Naive B cell (primary cell): ENCODE results near the gene TUBA3E. TPM values are rescaled to one million over a fixed set of nuclear protein-coding genes. Genes with fewer than 3 reads are reported as not detected.
"Not testable (repeated sequence)": the region's sequence is repeated elsewhere in the genome, so short reads cannot be mapped to it uniquely, and the experiment has no call there.

Experiments used
- ATAC-seq, 2 donors: fragments of 150-1000 bp; cut with Tn5 transposase; 2 replicates each; pipeline ENCODE4 v1.10.0; 2021; ENCODE audit warnings: low read depth in 2 of 2, mild to moderate bottlenecking in 2 of 2, moderate library complexity in 2 of 2
- DNase-seq: peaks from one replicate; pipeline ENCODE4 v3.0.0; 2022
- H3K27ac Mint-ChIP-seq, 6 donors: one replicate each; pipeline ENCODE4 v1.8.0; 2020 to 2022; ENCODE audit warnings: mild to moderate bottlenecking in 6 of 6, mixed read lengths in 6 of 6, moderate library complexity in 5 of 6, inconsistent platforms in 2 of 6
- H3K27me3 Mint-ChIP-seq, 3 donors: one replicate each; pipeline ENCODE4 v1.8.0; 2021 to 2022; ENCODE audit warnings: mixed read lengths in 3 of 3, mild to moderate bottlenecking in 1 of 3
- H3K36me3 Mint-ChIP-seq, 2 donors: one replicate each; pipeline ENCODE4 v1.8.0; 2020 to 2022; ENCODE audit warnings: mixed read lengths in 2 of 2, inconsistent platforms in 1 of 2, mild to moderate bottlenecking in 1 of 2
- H3K4me1 Mint-ChIP-seq, 3 donors: one replicate each; pipeline ENCODE4 v1.8.0; 2020 to 2022; ENCODE audit warnings: mixed read lengths in 3 of 3, inconsistent platforms in 1 of 3, mild to moderate bottlenecking in 1 of 3, moderate library complexity in 1 of 3
- H3K4me3 Mint-ChIP-seq, 8 donors: one replicate each; pipeline ENCODE4 v1.8.0; 2020 to 2022; ENCODE audit warnings: mild to moderate bottlenecking in 8 of 8, mixed read lengths in 8 of 8, moderate library complexity in 8 of 8, inconsistent platforms in 2 of 8
- H3K9me3 Mint-ChIP-seq, 7 donors: one replicate each; pipeline ENCODE4 v1.8.0; 2020 to 2022; ENCODE audit warnings: mixed read lengths in 7 of 7, mild to moderate bottlenecking in 5 of 7, inconsistent platforms in 2 of 7, moderate library complexity in 1 of 7
- polyA plus RNA-seq, 6 donors: library from polyadenylated mRNA; unstranded; fragments of 300-500 nt; fragmentation: Illumina TruSeq; gene quantifications; one replicate each; pipeline ENCODE4 v1.2.3, GENCODE V29; 2021; ENCODE audit warnings: low read depth in 6 of 6

Gene TUBA3E
- polyA plus RNA-seq, 6 donors from 2014 or later = not detected

DNA sequence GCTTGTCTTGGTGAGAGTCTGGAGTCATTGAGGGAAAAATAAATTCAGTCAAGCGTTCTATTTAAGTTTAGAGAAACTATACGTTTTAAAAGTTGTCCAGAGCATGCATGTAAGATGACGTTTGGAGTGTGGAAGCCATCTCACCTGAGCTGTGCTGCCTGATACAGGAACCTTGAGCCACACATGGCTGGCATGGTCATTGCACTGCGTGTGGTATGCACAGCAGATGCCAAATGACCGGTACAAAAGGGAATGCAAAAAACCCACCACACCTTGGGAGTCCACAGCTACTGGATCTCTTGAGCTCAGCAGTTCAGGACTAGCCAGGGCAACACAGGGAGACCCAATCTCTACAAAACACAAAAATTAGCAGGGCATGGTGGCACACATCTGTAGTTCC, 11.8 kb downstream of the TUBA3E start:
- ATAC-seq (no peak), DNase-seq (no peak)
- H3K4me1 Mint-ChIP-seq = peaks cover 15 to 23% (median 20%) of the 10 kb centered on the region in 3 donors
- H3K27ac Mint-ChIP-seq = peak overlapping the region in 1 of 6 donors; percentile 19
- H3K4me3 Mint-ChIP-seq = no peak overlapping the region
- H3K27me3 Mint-ChIP-seq = no peaks in the 10 kb centered on the region
- H3K9me3 Mint-ChIP-seq = no peaks in the 10 kb centered on the region
- peaks cover 0 to 4% of the 10 kb centered on the region in 2 donors for H3K36me3 Mint-ChIP-seq

- H3K9me3 Mint-ChIP-seq = no peaks in the 10 kb centered on the region
- ATAC-seq (no peak), DNase-seq (no peak)
- no peaks in the 10 kb centered on the region for H3K27me3 Mint-ChIP-seq
- H3K27ac Mint-ChIP-seq = peak overlapping the region in 2 of 6 donors; percentile 10 to 11
- H3K4me1 Mint-ChIP-seq = peaks cover 15 to 28% (median 22%) of the 10 kb centered on the region in 3 donors
- no peaks in the 10 kb centered on the region for H3K36me3 Mint-ChIP-seq
- H3K4me3 Mint-ChIP-seq = peak overlapping the region in 3 of 8 donors; percentile 6 to 41 (median 25)
Measured at GRCh38 chr2:130185896-130186295, 12.3 kb downstream of the TUBA3E start.

GRCh38 chr2:130185436-130185835, 12.8 kb downstream of the TUBA3E start:
- peak overlapping the region in 3 of 8 donors; percentile 25 to 84 (median 41) for H3K4me3 Mint-ChIP-seq
- peak overlapping the region in 1 of 6 donors; percentile 11 for H3K27ac Mint-ChIP-seq
- DNase-seq (no peak), ATAC-seq (no peak)
- peaks cover 15 to 33% (median 27%) of the 10 kb centered on the region in 3 donors for H3K4me1 Mint-ChIP-seq
- no peaks in the 10 kb centered on the region for H3K9me3 Mint-ChIP-seq
- H3K36me3 Mint-ChIP-seq = no peaks in the 10 kb centered on the region
- no peaks in the 10 kb centered on the region for H3K27me3 Mint-ChIP-seq

GRCh38 chr2:130183512-130184373, 14.5 kb downstream of the TUBA3E start:
- H3K36me3 Mint-ChIP-seq = no peaks in the 10 kb centered on the region
- H3K27me3 Mint-ChIP-seq = no peaks in the 10 kb centered on the region
- peak overlapping the region in 4 of 6 donors; percentile 29 to 71 (median 46) for H3K27ac Mint-ChIP-seq
- no peaks in the 10 kb centered on the region for H3K9me3 Mint-ChIP-seq
- DNase-seq (no peak), ATAC-seq (no peak)
- H3K4me1 Mint-ChIP-seq = peaks cover 15 to 39% (median 36%) of the 10 kb centered on the region in 3 donors
- peak overlapping the region; percentile 57 to 89 (median 74) for H3K4me3 Mint-ChIP-seq

DNA sequence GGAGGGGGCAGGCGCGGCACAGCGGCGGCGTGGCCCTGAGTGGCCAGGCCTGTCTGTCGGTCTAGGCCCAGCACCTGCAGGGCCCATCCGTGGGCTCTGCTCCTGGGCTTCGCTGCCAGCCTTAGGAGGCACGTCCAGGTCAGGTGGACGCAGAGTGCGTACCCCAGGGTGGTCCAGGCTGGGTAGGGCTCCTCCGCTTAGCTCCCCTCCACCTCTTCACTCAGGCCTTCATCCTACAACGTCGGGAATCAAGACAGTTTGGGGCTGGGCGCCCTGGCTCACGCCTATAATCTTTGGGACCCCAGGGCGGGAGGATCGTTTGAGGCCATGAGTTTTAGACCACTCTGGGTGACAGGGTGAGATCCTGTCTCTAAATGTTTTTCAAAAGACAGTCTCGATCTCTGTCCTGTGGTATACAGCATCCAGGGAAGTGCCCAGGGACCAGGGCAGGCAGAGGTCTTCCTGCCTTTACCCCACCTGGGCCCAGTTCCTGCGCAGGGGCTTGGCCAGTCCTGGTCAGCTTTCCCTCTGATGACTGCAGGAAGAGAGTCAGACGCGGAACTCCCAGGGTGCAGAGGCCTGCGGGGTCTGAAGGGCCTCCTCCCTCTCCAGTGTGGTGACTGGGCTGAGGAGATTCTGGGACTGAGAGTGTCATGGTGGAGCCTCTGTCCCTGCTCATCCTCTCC, 15.3 kb downstream of the TUBA3E start:
- Mint-ChIP-seq H3K4me1 (peaks cover 15 to 42% (median 40%) of the 10 kb centered on the region in 3 donors), H3K4me3 (peak overlapping the region; percentile 57 to 89 (median 76)), H3K27ac (peak overlapping the region in 1 of 6 donors; percentile 51)
- H3K9me3 Mint-ChIP-seq, H3K27me3 Mint-ChIP-seq, H3K36me3 Mint-ChIP-seq, ATAC-seq, DNase-seq: not testable (repeated sequence)

GRCh38 chr2:130181880-130182682, 16.2 kb downstream of the TUBA3E start, which contains the start of gene MZT2B:
TSS of gene MZT2B (plus strand) at chr2:130182262. CDS start at chr2:130182283, 21 bp downstream.
- peaks cover 19 to 46% (median 43%) of the 10 kb centered on the region in 3 donors for H3K4me1 Mint-ChIP-seq
- H3K4me3 Mint-ChIP-seq = peak within 1 kb of the TSS; percentile 87 to 98 (median 92)
- not testable (repeated sequence) for H3K36me3 Mint-ChIP-seq, H3K27me3 Mint-ChIP-seq, H3K9me3 Mint-ChIP-seq
- DNase-seq = peak; percentile 90
- H3K27ac Mint-ChIP-seq = peak within 1 kb of the TSS; percentile 88 to 97 (median 94)
- peak; percentile 78 to 79 for ATAC-seq

DNA sequence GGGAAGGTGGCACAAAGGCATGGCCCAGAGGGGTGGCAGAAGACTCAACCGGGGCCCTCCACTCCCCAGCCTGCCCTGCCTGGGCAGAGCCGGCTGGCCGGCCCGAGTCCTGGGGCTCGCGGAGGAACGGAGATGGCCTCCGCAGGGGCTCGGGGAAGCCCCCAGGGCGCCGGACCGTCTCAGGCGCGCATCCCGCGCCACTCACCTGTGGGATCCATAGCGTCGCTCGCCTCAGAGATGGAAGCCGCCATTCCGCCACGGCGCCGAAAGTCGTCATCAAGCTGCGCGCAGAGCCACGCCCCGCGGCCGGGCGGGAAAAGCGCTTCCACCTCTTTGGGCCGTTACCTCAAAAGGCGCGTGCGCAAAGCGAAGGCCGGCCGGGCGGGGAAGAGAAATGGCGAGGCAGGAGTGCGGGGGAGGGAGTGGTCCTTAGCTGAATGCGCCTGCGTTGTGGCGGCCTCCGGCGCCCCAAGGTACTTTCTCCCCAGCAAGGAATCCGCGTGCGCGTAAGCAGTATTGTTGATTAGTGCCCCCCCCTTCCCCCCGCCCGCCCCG, 16.8 kb downstream of the TUBA3E start, which contains the start of gene SMPD4:
Gene SMPD4, minus strand, starts transcription at position 278 of the 555 bp plus-strand sequence. CDS start 5,010 bp downstream, outside the sequence.
- H3K9me3 Mint-ChIP-seq = no peaks in the 10 kb centered on the region
- H3K27me3 Mint-ChIP-seq = no peaks in the 10 kb centered on the region
- ATAC-seq (peak; percentile 71 to 74), DNase-seq (peak; percentile 98)
- peak within 1 kb of the TSS; percentile 87 to 98 (median 92) for H3K4me3 Mint-ChIP-seq
- H3K4me1 Mint-ChIP-seq = peaks cover 19 to 46% (median 43%) of the 10 kb centered on the region in 3 donors
- no peaks in the 10 kb centered on the region for H3K36me3 Mint-ChIP-seq
- peak within 1 kb of the TSS; percentile 88 to 97 (median 94) for H3K27ac Mint-ChIP-seq

GRCh38 chr2:130180404-130181324, 17.6 kb downstream of the TUBA3E start:
- Mint-ChIP-seq H3K4me1 (peaks cover 16 to 39% (median 38%) of the 10 kb centered on the region in 3 donors), H3K4me3 (peak overlapping the region; percentile 87 to 98 (median 92)), H3K27ac (peak overlapping the region; percentile 88 to 97 (median 94))
- not testable (repeated sequence) for ATAC-seq, H3K9me3 Mint-ChIP-seq, DNase-seq, H3K36me3 Mint-ChIP-seq, H3K27me3 Mint-ChIP-seq

DNA sequence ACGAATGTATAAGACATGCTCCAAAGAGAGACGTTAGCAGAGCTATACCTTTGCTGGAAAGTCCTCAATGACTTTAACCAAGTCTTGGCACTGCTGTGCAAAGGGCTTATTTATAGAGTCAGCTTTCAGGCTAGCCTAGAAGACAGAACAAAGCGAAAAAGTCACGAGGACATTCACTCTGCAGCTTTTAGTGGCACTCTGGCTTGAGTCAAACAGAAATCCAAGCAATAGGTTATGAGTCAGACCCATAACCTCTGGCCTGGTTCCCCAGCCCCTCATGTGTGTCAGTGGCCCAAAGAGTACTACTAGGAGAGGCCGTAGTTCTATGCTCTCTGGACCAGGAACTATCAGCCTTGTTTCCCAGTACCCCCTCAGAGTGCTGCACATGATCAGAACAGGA, 23.4 kb downstream of the TUBA3E start:
- H3K9me3 Mint-ChIP-seq, H3K36me3 Mint-ChIP-seq, DNase-seq, H3K27me3 Mint-ChIP-seq, ATAC-seq, H3K27ac Mint-ChIP-seq: not testable (repeated sequence)
- Mint-ChIP-seq H3K4me1 (peaks cover 4 to 10% (median 8%) of the 10 kb centered on the region in 3 donors), H3K4me3 (peak overlapping the region in 1 of 8 donors; percentile 30)

- Mint-ChIP-seq H3K36me3 (peaks cover 5% of the 10 kb centered on the region in 2 donors), H3K4me3 (no peak overlapping the region), H3K4me1 (no peaks in the 10 kb centered on the region), H3K27me3 (no peaks in the 10 kb centered on the region), H3K9me3 (no peaks in the 10 kb centered on the region), H3K27ac (no peak overlapping the region)
- DNase-seq (no peak), ATAC-seq (no peak)
Measured at GRCh38 chr2:130169896-130170295, 28.3 kb downstream of the TUBA3E start.

DNA sequence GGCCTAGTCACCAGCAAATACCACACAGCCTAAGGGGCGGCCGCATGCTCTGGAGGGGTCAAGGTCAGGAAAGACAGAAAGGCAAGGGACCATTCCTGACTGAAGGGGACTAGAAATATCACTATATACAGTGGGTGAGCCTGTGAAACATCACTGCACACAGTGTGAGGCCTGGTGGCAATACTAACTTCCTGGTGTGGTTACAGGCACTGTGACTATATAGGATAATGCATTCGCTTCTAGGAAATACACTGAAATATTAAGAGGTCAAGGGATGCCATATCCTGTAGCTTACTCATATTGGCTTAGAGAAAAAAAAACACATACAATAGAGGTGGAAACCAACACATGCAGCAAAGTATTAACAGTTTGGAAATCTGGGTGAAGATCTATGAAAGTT, 29.1 kb downstream of the TUBA3E start:
- H3K4me3 Mint-ChIP-seq, H3K27me3 Mint-ChIP-seq, H3K9me3 Mint-ChIP-seq, ATAC-seq, H3K4me1 Mint-ChIP-seq, H3K36me3 Mint-ChIP-seq, DNase-seq, H3K27ac Mint-ChIP-seq: not testable (repeated sequence)

DNA sequence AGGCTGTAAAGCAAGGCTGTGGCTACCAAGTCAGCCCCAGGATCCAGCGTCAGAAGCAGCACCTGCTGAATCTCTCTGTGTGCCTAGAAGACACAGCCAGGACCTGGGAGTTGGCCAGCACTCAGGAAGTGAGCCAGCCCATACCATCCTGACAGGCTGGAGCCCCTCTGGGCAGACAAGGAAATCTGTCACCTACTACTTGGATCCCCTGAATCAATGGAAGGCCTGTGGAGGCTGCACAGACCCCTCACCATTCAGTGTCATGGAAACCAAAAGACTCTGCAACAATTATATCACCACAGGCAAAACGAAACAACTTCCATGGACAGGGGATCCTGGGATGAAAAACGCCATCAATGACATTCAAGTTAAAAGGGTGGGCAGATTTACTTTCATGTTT, 31.6 kb downstream of the TUBA3E start:
- not testable (repeated sequence) for H3K27ac Mint-ChIP-seq, H3K4me1 Mint-ChIP-seq, H3K9me3 Mint-ChIP-seq, DNase-seq, H3K36me3 Mint-ChIP-seq, H3K27me3 Mint-ChIP-seq, ATAC-seq
- H3K4me3 Mint-ChIP-seq = peak overlapping the region in 1 of 8 donors; percentile 15
